EH (cell line): ENCODE measurements around the gene BLM.
"Not testable (repeated sequence)": the region's sequence is repeated elsewhere in the genome, so short reads cannot be mapped to it uniquely, and the experiment has no call there.

ENCODE experiments used
- DNase-seq: peaks from one replicate; pipeline ENCODE4 v3.0.0-alpha.2; 2015; ENCODE audit warnings: low read depth

The BLM gene

DNA sequence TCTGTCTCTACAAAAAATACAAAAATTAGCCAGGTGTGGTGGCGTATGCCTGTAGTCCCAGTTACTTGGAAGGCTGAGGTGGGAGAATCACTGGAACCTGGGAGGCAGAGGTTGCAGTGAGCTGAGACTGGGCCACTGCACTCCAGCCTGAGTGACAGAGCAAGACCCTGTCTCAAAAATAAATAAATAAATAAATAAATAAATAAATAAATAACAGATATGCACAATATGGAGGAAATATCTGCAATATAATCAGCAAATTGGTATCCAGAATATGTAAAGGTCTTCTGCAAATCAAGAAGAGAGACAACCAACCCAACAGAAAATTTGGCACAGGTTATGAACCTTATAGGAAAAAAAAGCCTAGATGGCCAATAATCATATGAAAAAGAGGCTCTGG lies 132.3 kb downstream of the BLM start:
- not testable (repeated sequence) for DNase-seq

GRCh38 chr15:90851114-90851513 lies 134.0 kb downstream of the BLM start:
- DNase-seq: no peak

DNA sequence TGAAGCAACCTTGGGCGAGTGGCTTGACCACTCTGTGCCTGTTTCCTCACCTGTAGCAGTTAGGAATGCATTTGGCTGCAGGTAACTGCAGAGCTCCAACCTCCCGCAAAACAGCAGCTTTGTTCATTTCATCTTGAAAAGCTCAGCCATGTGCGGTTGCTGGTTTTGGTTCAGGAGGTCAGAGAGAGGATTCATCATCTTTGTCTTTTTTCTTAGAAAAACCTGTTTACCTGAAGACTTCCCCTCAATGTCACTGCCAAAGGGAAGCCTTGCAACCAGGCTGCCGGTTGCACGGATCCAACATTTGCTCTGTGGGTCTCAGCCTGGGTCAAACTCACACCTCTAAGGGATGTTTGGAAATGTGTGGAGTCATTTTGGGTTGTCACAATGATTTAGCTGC lies 134.8 kb downstream of the BLM start:
- DNase-seq: no peak

DNA sequence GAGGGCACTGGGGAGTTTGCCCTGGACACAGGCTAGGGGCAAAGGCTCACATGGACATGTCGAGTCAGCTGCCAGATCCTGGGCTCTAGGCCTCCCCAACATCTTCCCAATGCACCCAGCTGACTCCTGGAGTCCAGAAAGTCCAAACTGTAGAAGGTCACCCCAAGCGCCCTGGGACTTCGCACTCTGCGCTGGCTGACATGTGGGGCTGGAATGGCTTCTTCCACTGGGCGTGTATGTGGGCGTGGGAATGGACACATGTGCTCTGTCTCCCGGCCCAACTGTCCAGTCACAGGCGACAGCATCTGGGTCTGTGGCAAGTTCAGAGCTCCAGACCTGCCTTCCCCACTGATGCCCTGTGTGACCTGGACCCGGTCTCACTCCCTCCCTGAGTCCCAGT lies 138.0 kb downstream of the BLM start:
- DNase-seq: no peak

- no peak for DNase-seq
Measured at GRCh38 chr15:90857337-90857736, 140.2 kb downstream of the BLM start.

- no peak for DNase-seq
Measured at GRCh38 chr15:90857883-90858443, 140.8 kb downstream of the BLM start.

DNA sequence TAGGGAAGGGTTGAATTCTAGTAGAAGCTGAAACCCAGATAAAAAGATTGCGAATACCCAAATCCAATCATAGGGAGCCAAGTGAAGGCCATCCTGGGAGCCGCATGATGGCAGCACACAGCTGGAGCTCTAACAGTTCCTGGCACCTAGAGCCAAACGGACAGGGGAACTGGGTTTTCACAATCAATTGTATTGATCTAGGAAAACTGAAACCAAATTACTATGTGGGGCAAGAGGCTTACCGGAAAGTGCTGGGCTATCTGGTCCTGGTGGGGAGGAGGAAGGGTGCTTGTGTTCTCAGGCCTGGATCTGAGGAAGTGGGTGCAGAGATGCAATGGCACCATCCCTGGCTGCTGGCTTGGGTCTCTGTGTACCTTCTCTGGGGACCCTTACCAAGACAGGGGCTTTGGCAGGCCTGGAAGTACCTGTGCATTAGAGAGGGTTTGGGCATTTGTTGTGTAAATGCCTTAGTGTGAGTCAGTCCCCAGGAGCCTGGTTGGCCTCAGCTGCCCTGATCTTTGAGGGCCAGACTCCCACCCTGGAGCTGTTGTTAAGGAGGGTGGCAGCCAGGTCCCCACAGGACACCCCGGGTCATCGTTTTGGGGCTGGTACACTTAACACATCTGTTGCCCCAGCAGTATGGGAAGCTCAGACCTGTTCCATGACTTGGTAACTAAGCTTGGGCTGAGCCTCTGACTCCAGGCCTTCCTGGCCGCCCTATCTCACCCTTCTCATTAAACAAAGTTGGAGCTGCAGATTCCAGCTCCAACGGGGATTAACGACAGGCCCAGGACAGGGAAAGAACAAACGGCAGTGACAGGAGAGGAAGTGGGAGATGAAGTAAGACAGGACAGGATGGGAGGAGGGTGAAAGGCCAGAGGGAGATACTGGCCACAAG lies 142.3 kb downstream of the BLM start:
- peak; percentile 5 for DNase-seq

DNA sequence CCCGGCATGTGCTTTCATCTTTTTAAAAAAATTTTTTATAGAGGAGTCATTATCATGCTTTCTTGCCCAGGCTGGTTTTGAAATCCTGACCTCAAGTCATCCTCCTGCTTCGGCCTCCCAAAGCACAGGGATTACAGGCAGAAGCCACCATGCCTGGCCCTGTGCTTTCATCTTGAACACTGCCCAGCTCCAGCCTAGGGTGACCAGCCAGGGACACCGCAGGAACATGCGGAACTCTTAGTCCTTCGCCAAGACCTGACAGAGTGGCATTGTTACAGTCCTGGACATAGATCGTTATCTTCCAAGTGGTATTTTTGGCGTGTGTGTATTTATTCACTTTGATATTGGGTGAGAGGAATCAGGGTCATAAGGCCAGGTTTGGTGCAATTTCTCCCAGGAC lies 143.3 kb downstream of the BLM start:
- DNase-seq: no peak

- DNase-seq: peak; percentile 10
Measured at GRCh38 chr15:90860942-90861675, 144.0 kb downstream of the BLM start.

GRCh38 chr15:90862487-90862886 lies 145.3 kb downstream of the BLM start:
- no peak for DNase-seq

- DNase-seq: peak; percentile 54
Measured at GRCh38 chr15:90862964-90863778, 146.0 kb downstream of the BLM start.

GRCh38 chr15:90863987-90864386 lies 146.8 kb downstream of the BLM start:
- DNase-seq: no peak

- no peak for DNase-seq
Measured at GRCh38 chr15:90864507-90864906, 147.4 kb downstream of the BLM start.

DNA sequence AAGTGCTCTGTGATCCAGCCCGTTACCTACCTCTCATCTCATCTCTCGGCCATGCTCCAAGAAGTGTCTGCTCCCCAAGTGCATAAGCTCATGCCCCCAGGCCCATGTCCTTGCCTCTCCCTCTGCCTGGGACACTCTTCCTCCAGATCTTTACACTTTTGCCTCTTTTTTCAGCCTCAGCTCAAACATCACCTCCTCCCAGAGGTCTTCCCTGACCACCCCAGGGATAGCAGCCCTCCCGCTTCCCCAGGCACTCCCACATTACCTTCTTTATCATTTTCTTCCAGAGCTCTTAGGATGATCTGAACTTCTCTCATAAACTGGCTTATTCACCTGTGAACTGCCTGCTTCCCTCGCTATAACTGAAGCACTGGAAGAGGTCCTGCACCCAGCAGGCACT lies 148.6 kb downstream of the BLM start:
- no peak for DNase-seq
